Activated gamma-delta T cell (primary cell): ENCODE data around the gene GDF15.
"Not testable (repeated sequence)": the region's sequence is repeated elsewhere in the genome, so short reads cannot be mapped to it uniquely, and the experiment has no call there.

Source experiments
- DNase-seq: peaks from one replicate; lab custom pipeline; 2025; lab: John Stamatoyannopoulos, UW
- total RNA-seq, 2 donors: gene quantifications; one replicate each; lab custom pipeline; 2026; lab: John Stamatoyannopoulos, UW

The GDF15 gene
- 0.04 to 0.10 reads per million in 2 donors for total RNA-seq

DNA sequence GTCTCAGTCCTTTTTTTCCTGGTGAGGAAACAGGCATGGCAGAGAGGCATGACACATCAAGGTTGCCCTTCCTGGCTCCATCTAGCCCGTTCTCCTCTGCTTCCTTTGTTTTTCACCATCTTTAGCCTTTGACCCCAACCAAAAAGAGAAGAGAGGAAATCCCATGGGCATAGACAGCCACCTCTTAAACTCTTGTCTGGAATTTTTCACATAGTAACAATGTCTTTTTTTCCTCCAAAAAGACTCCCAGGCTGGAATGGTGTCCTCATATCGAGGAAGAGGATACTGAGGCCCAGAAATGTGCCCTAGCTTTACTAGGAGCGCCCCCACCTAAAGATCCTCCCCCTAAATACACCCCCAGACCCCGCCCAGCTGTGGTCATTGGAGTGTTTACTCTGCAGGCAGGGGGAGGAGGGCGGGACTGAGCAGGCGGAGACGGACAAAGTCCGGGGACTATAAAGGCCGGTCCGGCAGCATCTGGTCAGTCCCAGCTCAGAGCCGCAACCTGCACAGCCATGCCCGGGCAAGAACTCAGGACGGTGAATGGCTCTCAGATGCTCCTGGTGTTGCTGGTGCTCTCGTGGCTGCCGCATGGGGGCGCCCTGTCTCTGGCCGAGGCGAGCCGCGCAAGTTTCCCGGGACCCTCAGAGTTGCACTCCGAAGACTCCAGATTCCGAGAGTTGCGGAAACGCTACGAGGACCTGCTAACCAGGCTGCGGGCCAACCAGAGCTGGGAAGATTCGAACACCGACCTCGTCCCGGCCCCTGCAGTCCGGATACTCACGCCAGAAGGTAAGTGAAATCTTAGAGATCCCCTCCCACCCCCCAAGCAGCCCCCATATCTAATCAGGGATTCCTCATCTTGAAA, at the start of gene GDF15:
TSS of gene GDF15 (plus strand) at position 484 of the 868 bp plus-strand sequence. CDS start at position 516, 32 bp downstream.
- DNase-seq: no peak

DNA sequence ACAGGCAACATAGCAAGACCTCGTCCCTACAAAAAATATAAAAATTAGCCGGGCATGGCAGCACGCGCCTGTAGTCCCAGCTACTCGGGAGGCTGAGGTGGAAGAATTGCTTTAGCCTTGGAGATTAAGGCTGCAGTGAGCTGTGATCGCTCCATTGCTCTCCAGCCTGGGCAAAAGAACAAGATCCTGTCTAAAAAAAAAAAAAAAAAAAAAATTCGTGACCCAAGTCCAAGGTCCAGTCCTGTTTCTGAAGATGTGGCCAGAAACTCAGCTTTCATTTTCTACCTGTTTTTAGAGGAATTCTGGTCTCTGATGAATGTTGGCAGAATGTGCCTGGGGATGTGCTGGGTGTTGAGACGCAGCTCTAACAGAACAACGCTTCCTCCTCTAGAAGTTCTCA, 47.4 kb upstream of the GDF15 start:
- DNase-seq: no peak

- no peak for DNase-seq
These were observed 46.2 kb upstream of the GDF15 start for GRCh38 chr19:18339723-18340122.

- peak; percentile 42 for DNase-seq
These were observed 45.6 kb upstream of the GDF15 start, which contains the start of gene PGPEP1 for GRCh38 chr19:18340190-18340989. Gene PGPEP1, plus strand, starts transcription at chr19:18340598. Its CDS starts 84 bp downstream, at chr19:18340682.

GRCh38 chr19:18340990-18341868, 44.7 kb upstream of the GDF15 start:
- DNase-seq: peak; percentile 30

- DNase-seq: no peak
These were observed 43.8 kb upstream of the GDF15 start for GRCh38 chr19:18342090-18342632.

DNA sequence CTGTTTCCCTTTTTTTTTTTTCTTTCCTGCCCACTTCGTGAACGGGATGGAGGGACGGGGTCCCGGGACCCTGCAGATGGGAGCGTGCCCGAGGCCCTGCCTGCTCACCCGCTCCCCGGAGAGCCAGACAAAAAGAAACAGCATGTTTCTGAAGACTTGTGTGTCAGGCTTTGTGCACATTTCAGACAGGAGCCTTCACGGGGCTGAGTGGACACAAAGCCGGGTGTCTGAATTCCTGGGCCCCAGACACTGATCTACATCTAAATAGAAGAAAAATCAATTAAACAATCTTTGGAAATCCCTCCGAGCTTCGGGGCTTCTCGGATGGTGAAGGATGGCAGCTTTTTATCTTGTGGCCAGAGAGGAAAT, 41.4 kb upstream of the GDF15 start:
- DNase-seq: no peak

GRCh38 chr19:18345296-18345695, 40.7 kb upstream of the GDF15 start:
- DNase-seq: no peak

DNA sequence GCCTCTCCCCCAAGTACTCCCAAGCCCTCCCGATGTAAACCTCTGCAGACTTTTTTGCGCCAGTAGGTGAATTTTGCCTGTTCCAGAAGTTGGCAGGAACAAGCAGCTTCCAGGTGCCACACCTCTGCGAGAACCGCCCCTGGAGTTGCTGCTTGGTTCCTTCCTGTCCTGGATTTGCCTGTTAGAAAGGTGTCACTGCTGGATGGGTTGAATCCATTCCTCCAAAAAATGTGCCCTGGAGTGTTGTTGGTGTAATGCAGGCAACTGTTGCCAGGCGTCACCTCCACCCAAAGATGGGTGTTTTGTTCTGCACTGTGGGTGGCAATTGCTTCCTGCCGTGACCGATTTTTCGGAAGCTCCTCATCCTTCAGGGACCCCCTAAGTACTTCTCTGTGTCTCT, 39.9 kb upstream of the GDF15 start:
- DNase-seq: no peak

DNA sequence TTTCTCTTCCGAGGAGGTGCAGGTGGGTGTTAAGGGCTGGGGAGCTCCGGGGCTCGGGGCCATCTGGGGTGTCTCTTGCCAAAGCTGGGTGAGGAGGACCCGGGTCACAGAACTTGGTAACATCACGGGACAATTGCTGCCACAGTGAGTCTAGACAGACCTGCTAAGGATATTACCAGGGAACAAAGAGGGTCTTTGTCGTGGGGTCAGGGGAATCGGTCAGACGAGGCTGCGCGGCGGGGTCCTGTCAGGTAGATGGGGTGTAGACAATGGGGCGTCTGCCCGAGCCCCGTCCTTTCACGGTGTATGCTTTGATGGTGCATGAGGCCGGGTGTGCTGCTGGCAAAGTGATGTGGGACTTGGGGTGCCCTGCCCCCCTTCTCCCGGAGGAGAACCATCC, 37.8 kb upstream of the GDF15 start:
- no peak for DNase-seq

DNA sequence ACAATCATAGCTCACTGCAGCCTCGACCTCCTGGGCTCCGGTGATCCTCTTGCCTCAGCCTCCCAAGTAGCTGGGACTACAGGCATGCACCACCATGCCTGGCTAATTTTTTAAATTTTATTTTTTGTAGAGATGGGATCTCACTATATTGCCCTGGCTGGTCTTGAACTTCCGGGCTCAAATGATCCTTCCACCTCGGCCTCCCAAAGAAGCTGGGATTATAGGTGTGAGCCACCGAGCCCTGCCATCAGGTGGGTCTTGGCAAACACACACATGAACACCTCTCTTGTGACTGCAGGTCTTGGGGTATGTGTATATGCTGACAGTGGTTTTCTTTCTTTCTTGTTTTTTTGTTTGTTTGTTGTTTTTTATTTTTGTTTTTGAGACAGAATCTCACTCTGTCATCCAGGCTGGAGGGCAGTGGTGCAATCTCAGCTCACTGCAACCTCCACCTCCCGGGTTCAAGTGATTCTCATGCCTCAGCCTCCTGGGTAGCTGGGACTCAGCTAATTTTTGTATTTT, 37.1 kb upstream of the GDF15 start:
- DNase-seq: not testable (repeated sequence)

DNA sequence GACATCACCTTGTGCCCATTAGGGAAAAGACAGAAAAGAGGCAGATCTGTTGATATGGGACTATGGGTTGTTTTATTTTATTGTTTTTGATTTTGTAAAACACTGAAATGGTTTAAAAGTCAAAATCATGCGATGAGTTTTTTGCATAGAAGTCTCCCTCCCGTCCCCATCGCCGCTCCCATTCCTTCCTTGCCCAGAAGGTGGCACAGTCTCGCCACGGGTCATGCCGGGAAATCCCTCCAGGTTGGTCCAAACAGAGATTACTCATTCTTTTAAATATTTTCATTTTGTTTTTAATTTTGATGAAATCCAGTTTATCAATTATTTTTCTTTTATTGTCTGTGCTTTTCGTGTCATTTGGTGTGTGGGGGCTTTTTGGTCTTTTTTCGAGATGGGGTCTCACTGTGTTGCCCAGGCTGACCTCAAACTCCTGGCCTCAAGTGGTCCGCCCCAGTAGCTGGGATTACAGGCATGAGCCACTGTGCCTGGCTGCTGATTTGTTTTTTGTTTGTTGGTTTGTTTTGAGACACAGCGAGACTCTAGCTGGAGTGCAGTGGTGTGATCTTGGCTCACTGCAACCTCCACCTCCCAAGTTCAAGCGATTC, 36.3 kb upstream of the GDF15 start:
- DNase-seq: no peak

- no peak for DNase-seq
These were observed 35.5 kb upstream of the GDF15 start for GRCh38 chr19:18350490-18350889.

GRCh38 chr19:18351544-18351943, 34.4 kb upstream of the GDF15 start:
- no peak for DNase-seq

GRCh38 chr19:18353378-18354005, 32.5 kb upstream of the GDF15 start:
- no peak for DNase-seq

- not testable (repeated sequence) for DNase-seq
These were observed 31.2 kb upstream of the GDF15 start for GRCh38 chr19:18354743-18355142.

- DNase-seq: no peak
These were observed 28.9 kb upstream of the GDF15 start for GRCh38 chr19:18357041-18357440.

DNA sequence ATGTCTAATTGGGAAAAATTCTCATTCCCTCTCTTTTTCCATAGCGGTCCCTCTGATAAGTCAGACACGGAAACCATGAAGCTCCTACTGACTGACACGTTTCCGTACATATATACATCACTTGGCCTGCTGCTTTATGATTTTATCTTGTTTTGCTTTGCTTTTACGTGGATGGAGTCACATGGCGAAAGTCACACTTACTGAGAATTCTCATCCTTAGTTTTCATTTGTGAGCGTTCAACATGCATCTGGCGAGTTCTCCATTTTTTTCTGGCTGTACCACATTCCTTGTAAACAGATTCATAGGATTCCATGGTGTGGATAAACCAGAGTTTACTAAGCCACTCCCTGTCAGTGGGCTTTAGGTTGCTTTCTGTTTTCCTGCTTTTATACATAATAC, 24.3 kb upstream of the GDF15 start:
- DNase-seq: no peak

DNA sequence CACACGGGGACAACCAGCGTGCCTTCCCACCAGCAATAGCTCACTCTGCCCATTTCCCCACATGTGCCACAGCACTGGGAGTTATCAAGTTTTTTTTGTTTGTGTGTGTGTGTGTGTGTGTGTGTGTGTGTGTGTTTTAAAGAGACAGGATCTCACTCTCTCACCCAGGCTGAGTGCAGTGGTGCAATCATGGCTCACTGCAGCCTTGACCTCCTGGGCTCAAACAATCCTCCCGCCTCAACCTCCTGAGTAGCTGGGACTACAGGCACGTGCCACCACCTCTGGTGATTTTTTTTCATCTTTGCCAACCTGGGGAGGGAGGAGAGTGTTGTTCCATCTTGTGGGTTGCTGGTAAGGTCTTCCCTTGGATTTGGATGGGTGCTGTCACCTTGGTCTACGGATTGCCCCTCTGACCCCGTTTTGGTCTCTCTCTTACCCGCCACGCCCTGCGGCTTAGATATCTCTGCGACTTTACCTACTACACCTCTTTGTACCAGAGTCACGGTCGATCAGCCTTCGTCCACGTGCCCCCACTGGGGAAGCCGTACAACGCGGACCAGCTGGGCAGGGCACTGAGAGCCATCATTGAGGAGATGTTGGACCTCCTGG, 22.9 kb upstream of the GDF15 start:
- DNase-seq: no peak

GRCh38 chr19:18363787-18364186, 22.2 kb upstream of the GDF15 start:
- DNase-seq: no peak
